Measurements from ENCODE around the gene RABGAP1L. TPM values are rescaled to one million over a fixed set of nuclear protein-coding genes. Genes with fewer than 3 reads are reported as not detected.

The RABGAP1L gene
- polyA plus RNA-seq, 3 donors, result 35.2 to 75.3 (median 63.3) TPM

DNA sequence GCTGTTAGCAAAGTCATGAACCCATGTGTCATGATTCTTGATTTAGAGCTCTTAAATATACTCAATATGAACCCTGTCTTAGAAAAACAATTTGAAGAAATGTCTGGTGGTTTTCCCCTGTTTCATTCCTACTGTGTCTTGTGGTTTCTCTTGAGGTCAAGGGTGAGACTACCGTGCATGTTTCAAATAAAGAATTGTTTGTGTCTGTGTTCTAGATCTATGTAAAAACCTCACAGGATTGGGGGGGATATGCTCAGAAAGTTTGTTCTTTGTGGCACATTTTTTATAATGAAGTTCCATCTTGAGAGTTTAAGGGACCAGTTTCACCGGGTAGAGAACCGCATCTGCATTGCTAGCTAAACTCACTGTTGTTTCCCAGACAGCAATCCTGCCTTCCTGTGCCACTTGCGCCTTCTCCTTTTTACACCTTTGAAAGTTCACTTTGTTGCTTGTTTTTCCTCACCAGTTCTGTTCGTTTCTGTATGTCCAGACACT lies 809.5 kb downstream of the RABGAP1L start:
- WGBS (ENCODE audit: insufficient coverage), result 17% methylated on average over 5 of the region's 5 CpGs
- Mint-ChIP-seq H3K4me1 (peaks cover 68% of the 10 kb centered on the region), H3K27me3 (ENCODE audit: low read depth in 3 of 3) (no peaks in the 10 kb centered on the region), H3K36me3 (peaks cover 22 to 30% of the 10 kb centered on the region in 2 donors), H3K27ac (peak overlapping the region; percentile 56 to 93 (median 78)), H3K9me3 (no peaks in the 10 kb centered on the region), H3K4me3 (peak overlapping the region; percentile 32 to 71)
- peak in 2 of 3 donors; percentile 16 to 18 for DNase-seq
- intact Hi-C loops (cut with micrococcal nuclease), result no loop called here
- H3K4me3 ChIP-seq (replicated peaks in 1 of 3; ENCODE audit: low read depth in 2 of 3, low read length in 3 of 3), result peak overlapping the region in 2 of 3 experiments; percentile 22 to 76
- peaks cover 6% of the 10 kb centered on the region for H3K79me2 ChIP-seq (ENCODE audit: insufficient read depth, low read length)
- no peaks in the 10 kb centered on the region for H3K9me3 ChIP-seq (replicated peaks in 1 of 2; ENCODE audit: control insufficient read depth in 1 of 2, insufficient read depth in 1 of 2, low read length in 2 of 2)
- H3K9ac ChIP-seq (ENCODE audit: insufficient read depth, low read length, poor library complexity, severe bottlenecking), result peak overlapping the region; percentile 22
- peaks cover 63 to 85% of the 10 kb centered on the region in 2 donors for H3K4me1 ChIP-seq (ENCODE audit: control insufficient read depth in 1 of 2, insufficient read depth in 2 of 2, low read length in 2 of 2)
- H4K20me1 ChIP-seq (ENCODE audit: insufficient read depth, low read length), result no peaks in the 10 kb centered on the region
- H3K36me3 ChIP-seq (replicated peaks in 1 of 2; ENCODE audit: control insufficient read depth in 1 of 2, insufficient read depth in 2 of 2, low read length in 2 of 2), result peaks cover 3 to 17% of the 10 kb centered on the region in 2 donors
- no peaks in the 10 kb centered on the region for H3K27me3 ChIP-seq (ENCODE audit: control insufficient read depth in 2 of 2, insufficient read depth in 2 of 2, low read length in 2 of 2)
- no peak for TF ChIP-seq CTCF (IDR thresholded peaks at IDR 0.05)
- peak overlapping the region; percentile 21 for H2AFZ ChIP-seq (ENCODE audit: insufficient read depth, low read depth, low read length, poor library complexity, severe bottlenecking)
- peak overlapping the region in 1 of 2 donors; percentile 89 for H3K27ac ChIP-seq (ENCODE audit: low read depth in 1 of 2, low read length in 2 of 2)
- H3K4me2 ChIP-seq (replicated peaks; ENCODE audit: extremely low read depth, low read length, poor library complexity, severe bottlenecking), result peak overlapping the region; percentile 80

DNA sequence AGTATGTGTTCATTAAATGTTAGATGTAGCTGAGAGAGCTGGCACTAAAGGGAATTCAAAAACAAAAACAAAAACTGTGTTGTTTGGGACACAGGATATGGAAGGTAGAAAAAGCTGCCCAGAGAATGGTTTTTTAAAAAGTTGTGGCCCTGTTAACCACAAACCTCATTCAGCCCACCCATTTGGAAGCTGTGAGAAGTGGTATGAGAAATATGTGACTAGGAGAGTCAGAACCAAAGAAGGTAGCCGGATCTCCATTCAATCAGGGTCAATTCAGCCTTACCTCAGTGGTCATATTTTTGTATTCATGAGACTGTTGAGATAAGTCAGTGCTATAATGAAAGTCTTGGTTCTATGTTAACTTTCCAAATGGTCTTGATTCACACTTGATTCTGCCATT lies 810.7 kb downstream of the RABGAP1L start:
- Mint-ChIP-seq H3K4me3 (no peak overlapping the region), H3K9me3 (no peaks in the 10 kb centered on the region), H3K27ac (no peak overlapping the region), H3K27me3 (ENCODE audit: low read depth in 3 of 3) (no peaks in the 10 kb centered on the region), H3K36me3 (peaks cover 30 to 40% of the 10 kb centered on the region in 2 donors), H3K4me1 (peaks cover 57% of the 10 kb centered on the region)
- H3K4me1 ChIP-seq (ENCODE audit: control insufficient read depth in 1 of 2, insufficient read depth in 2 of 2, low read length in 2 of 2), result peaks cover 55 to 73% of the 10 kb centered on the region in 2 donors
- no peak overlapping the region for H3K9ac ChIP-seq (ENCODE audit: insufficient read depth, low read length, poor library complexity, severe bottlenecking)
- peak overlapping the region in 1 of 2 donors; percentile 89 for H3K27ac ChIP-seq (ENCODE audit: low read depth in 1 of 2, low read length in 2 of 2)
- H3K27me3 ChIP-seq (ENCODE audit: control insufficient read depth in 2 of 2, insufficient read depth in 2 of 2, low read length in 2 of 2), result no peaks in the 10 kb centered on the region
- H3K4me3 ChIP-seq (replicated peaks in 1 of 3; ENCODE audit: low read depth in 2 of 3, low read length in 3 of 3), result no peak overlapping the region
- no peak for DNase-seq
- peaks cover 6% of the 10 kb centered on the region for H3K79me2 ChIP-seq (ENCODE audit: insufficient read depth, low read length)
- TF ChIP-seq CTCF (IDR thresholded peaks at IDR 0.05), result no peak
- no peaks in the 10 kb centered on the region for H3K9me3 ChIP-seq (replicated peaks in 1 of 2; ENCODE audit: control insufficient read depth in 1 of 2, insufficient read depth in 1 of 2, low read length in 2 of 2)
- H4K20me1 ChIP-seq (ENCODE audit: insufficient read depth, low read length), result no peaks in the 10 kb centered on the region
- WGBS (ENCODE audit: insufficient coverage), result no CpG with 5 or more reads among the region's 1 CpG
- peaks cover 12 to 27% of the 10 kb centered on the region in 2 donors for H3K36me3 ChIP-seq (replicated peaks in 1 of 2; ENCODE audit: control insufficient read depth in 1 of 2, insufficient read depth in 2 of 2, low read length in 2 of 2)
- H2AFZ ChIP-seq (ENCODE audit: insufficient read depth, low read depth, low read length, poor library complexity, severe bottlenecking), result no peak overlapping the region
- H3K4me2 ChIP-seq (replicated peaks; ENCODE audit: extremely low read depth, low read length, poor library complexity, severe bottlenecking), result no peak overlapping the region
- intact Hi-C loops (cut with micrococcal nuclease), result loop anchor here in 1 of 2 donors (10.0 kb wide), 1 partner anchor 45 kb away; no protein-coding TSS in a partner anchor

All from CD14-positive monocyte (primary cell).